Mucosa of rectum (tissue), 2 donors: ENCODE measurements around the gene SLC7A4.
"Not testable (repeated sequence)": the region's sequence is repeated elsewhere in the genome, so short reads cannot be mapped to it uniquely, and the experiment has no call there.

Experiments
- H3K27ac ChIP-seq, 2 donors: one replicate each; pipeline ENCODE4 v1.7.0; 2013; ENCODE audit warnings: inconsistent platforms in 2 of 2, low read depth in 2 of 2, low read length in 2 of 2
- H3K27me3 ChIP-seq, 2 donors: one replicate each; pipeline ENCODE4 v1.7.0; 2013; ENCODE audit warnings: low read length in 2 of 2; ENCODE audit not compliant: control insufficient read depth in 2 of 2, insufficient read depth in 2 of 2
- H3K36me3 ChIP-seq, 2 donors: one replicate each; pipeline ENCODE4 v1.7.0; 2013; ENCODE audit warnings: low read length in 2 of 2; ENCODE audit not compliant: control insufficient read depth in 2 of 2, insufficient read depth in 2 of 2
- H3K4me1 ChIP-seq, 2 donors: one replicate each; pipeline ENCODE4 v1.7.0; 2013; ENCODE audit warnings: low read length in 2 of 2, mild to moderate bottlenecking in 1 of 2; ENCODE audit not compliant: control insufficient read depth in 2 of 2, insufficient read depth in 2 of 2
- H3K4me3 ChIP-seq, 2 donors: one replicate each; pipeline ENCODE4 v1.7.0; 2013; ENCODE audit warnings: low read length in 2 of 2
- H3K9ac ChIP-seq, 2 donors: one replicate each; pipeline ENCODE4 v1.7.0; 2013; ENCODE audit warnings: low read length in 2 of 2, low read depth in 1 of 2, mild to moderate bottlenecking in 1 of 2
- H3K9me3 ChIP-seq, 2 donors: one replicate each; pipeline ENCODE4 v1.7.0; 2013; ENCODE audit warnings: low read length in 2 of 2; ENCODE audit not compliant: control insufficient read depth in 2 of 2
- donor health status: healthy.
- donor health status: Normal muscosa, but diverticular disease.

SLC7A4 gene

DNA sequence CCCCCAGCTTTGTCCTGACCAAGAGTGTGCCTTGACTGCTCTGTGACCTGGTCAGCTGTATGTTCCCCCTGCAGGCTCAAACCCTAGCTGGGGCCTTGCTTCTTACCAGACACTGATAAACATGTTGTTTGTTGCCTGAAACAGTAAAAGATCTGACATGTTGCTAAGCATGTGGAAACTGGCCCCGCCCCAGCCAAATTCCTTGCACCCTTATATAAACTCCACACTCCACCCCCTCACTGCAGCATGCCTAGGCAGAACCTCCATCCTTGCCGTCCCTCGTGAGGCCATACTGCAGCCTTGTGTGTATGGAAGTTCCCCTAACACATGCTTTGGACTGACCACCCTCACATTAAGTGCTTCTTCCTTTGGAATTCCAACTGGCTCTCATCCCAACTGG is 40.7 kb upstream of the SLC7A4 start:
- no peaks in the 10 kb centered on the region for H3K36me3 ChIP-seq
- H3K4me3 ChIP-seq: no peak overlapping the region
- H3K4me1 ChIP-seq: no peaks in the 10 kb centered on the region
- no peak overlapping the region for H3K27ac ChIP-seq
- H3K27me3 ChIP-seq: peaks cover 0 to 3% of the 10 kb centered on the region in 2 donors
- H3K9me3 ChIP-seq: no peaks in the 10 kb centered on the region
- H3K9ac ChIP-seq: no peak overlapping the region

DNA sequence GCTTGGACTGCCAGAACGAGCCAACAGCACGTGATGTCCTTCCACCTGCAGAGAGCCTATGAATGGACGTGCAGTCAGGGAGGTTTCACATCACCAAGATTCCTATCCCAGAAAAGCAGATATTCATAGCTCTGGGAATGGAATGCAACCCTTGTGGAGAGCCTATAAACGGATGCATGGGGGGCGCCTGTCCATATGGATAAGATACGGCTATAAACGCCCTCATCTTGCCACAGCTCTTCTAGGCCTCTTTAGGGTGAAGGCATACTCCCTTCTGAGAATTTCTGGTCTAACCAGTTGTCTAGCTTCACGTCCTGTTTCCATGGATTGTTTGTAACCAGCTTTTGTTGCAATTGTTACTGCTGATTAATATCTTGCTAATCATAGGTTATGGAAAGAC is 39.4 kb upstream of the SLC7A4 start:
- H3K9ac ChIP-seq, H3K27me3 ChIP-seq, H3K27ac ChIP-seq, H3K4me3 ChIP-seq, H3K4me1 ChIP-seq, H3K9me3 ChIP-seq, H3K36me3 ChIP-seq: not testable (repeated sequence)

DNA sequence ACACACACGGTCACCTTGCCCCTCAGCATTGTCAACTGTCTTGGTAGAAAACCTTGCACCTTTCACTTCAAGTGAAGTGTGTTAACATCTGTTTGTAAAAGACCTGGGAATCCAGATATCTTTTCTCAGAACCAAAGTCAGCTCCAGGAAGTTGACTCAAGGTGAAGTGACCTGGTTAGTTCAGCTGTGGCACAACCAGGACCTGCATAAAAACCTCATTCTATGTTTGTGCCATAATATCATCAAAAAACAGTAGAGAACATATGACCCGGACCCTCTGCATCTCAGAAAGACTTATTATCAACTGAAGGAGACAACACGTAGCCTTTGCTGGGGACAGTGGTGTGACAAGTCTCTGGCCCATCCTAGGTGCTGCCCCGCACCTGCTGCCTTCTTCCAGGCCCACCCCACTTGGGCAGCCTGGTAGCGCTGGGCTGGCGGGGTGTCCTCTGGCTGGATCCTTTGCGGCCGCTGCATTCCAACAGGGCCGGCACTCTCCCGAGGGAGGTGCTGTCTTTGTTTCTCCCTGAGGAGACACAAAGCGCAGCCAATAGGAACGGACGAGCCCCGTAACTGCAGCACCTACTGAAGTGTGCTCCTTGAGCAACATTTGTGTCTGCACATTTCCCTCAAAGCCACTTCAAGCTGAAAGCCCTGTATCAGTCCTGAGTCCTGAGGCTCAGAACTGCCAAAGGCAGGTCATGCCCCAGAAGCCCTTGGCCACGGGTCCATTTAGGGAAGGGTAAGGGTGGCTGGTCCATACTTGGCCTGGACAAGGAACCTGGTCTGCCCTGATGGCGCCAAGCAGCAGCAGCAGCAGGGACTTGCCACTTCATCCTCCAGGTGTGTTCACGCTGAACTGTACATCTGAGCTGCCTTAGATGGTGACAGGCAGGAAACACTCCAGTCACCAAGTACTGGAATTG is 38.6 kb upstream of the SLC7A4 start:
- peaks cover 0 to 3% of the 10 kb centered on the region in 2 donors for H3K27me3 ChIP-seq
- no peak overlapping the region for H3K9ac ChIP-seq
- H3K4me3 ChIP-seq: no peak overlapping the region
- no peaks in the 10 kb centered on the region for H3K36me3 ChIP-seq
- H3K4me1 ChIP-seq: no peaks in the 10 kb centered on the region
- H3K9me3 ChIP-seq: no peaks in the 10 kb centered on the region
- no peak overlapping the region for H3K27ac ChIP-seq

DNA sequence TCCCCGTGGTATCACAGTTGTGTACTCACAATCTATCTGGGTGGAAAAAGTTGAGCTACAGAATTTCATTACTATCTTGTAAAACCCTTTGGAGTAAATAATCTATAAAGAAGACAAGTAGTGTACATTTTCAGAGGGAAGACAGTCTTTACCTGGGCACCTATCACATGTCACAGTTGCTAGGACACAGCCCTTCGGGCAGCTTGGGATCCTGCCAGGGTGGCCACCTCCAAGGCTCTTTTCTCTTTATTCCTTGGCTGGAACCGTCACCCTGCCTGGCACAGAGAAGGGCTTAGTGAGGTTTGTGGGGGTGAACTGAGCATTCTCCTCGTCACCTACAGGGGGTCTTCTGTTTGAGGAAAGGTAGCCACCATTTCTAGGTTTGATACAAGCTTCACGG is 37.0 kb upstream of the SLC7A4 start:
- no peak overlapping the region for H3K27ac ChIP-seq
- no peaks in the 10 kb centered on the region for H3K36me3 ChIP-seq
- H3K4me1 ChIP-seq: no peaks in the 10 kb centered on the region
- no peaks in the 10 kb centered on the region for H3K9me3 ChIP-seq
- peaks cover 0 to 8% of the 10 kb centered on the region in 2 donors for H3K27me3 ChIP-seq
- no peak overlapping the region for H3K4me3 ChIP-seq
- no peak overlapping the region for H3K9ac ChIP-seq

DNA sequence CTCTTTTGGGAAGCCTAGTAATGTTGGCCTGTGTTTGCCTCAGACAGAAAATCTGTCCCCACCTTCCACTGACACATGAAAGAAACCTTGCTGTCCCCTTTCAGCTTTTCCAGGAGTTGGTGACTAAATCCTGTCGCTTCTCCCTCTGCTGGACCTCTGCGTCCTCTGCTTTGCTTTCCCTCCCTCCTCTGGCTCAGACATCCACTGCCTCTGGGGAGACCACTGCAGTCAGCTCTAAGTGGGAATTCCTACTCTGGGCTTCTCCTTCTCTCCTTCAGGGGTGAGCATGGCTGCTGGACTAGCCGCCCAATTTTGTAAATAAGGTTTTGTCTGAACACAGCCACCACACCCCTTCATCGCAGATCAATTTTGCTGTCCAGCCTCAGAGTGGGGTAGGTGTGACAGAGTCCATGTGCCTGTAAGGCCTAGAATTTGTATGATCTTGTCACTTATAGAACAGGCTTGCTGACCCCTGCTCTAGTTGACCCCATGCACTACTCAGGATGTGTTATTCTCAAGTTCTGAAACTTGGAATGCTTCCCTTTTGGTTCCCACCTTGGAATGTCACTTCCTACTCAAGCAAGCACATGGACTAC is 36.4 kb upstream of the SLC7A4 start:
- Histone ChIP-seq H3K4me1 (no peaks in the 10 kb centered on the region), H3K9ac (no peak overlapping the region), H3K4me3 (no peak overlapping the region), H3K27ac (no peak overlapping the region), H3K27me3 (peaks cover 0 to 8% of the 10 kb centered on the region in 2 donors), H3K9me3 (no peaks in the 10 kb centered on the region), H3K36me3 (no peaks in the 10 kb centered on the region)

DNA sequence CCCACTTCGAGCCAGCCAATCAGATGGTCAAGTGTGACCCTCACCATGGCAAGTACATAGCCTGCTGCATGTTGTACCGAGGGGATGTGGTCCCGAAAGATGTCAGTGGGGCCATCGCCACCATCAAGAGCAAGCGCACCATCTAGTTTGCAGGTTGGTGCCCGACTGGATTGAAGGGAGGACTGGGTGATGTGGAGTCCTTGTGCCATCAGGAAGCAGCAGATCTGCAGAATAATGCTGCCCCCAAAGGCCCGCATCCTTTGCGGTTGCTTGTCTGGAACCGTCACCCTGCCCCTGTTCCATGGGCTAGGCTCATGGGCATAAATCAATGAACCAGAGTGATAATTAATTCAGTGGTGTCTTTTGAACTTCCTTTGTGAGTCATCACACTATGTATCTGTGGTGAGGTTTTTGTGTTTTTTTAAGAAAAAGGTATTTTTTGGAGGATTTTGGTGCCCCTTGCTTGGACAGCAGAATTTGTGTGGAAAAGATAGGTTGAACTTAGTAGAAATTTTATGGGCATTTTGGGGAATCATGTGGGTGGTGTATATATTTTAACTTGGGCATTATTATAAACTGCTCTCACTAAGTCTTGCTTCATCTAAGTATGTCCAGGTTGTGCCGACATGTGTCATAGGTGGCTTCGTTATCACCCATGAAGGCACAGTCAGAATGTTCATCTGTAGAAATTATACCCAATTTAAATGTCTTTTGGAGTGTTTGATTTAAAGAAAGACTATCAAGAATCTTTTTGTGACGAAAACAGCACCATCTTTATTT is 35.7 kb upstream of the SLC7A4 start:
- H3K4me1 ChIP-seq: no peaks in the 10 kb centered on the region
- no peak overlapping the region for H3K9ac ChIP-seq
- no peaks in the 10 kb centered on the region for H3K9me3 ChIP-seq
- peaks cover 0 to 8% of the 10 kb centered on the region in 2 donors for H3K27me3 ChIP-seq
- no peak overlapping the region for H3K4me3 ChIP-seq
- H3K36me3 ChIP-seq: no peaks in the 10 kb centered on the region
- no peak overlapping the region for H3K27ac ChIP-seq

DNA sequence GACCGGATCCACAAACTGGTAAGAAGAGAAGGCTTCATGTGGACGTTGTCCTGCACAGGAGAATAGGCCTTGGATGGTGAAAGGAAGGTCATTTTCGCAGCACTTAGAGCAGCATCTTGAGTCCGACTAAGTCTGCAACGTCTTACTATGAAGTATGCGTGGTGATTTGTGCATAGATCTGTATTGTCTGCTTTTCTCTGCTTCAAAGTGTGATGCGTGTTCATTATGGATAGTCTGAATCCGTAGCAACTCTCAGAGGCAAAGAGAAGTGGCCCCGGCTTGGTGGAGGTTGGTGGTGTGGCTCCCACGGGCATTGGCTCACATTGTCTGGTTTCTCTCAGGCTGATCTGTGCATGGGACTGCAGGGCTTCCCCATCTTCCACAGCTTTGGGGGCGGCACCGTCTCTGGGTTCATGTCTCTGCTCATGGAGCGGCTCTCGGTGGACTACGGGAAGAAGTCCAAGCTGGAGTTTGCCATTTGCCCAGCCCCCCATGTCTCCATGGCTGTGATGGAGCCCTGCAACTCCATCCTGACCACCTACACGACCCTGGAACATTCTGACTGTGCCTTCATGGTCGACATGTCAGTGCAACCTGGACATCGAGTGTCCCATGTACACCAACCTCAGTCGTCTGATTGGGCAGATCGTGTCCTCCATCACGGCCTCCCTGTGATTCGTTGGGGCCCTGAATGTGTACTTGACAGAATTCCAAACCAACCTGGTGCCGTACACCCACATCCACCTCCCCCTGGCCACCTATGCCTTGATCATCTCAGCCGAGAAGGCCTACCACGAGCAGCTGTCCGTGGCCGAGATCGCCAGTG is 34.9 kb upstream of the SLC7A4 start:
- no peaks in the 10 kb centered on the region for H3K9me3 ChIP-seq
- peaks cover 0 to 8% of the 10 kb centered on the region in 2 donors for H3K27me3 ChIP-seq
- no peak overlapping the region for H3K9ac ChIP-seq
- no peak overlapping the region for H3K4me3 ChIP-seq
- H3K36me3 ChIP-seq: no peaks in the 10 kb centered on the region
- H3K27ac ChIP-seq: no peak overlapping the region
- H3K4me1 ChIP-seq: no peaks in the 10 kb centered on the region

DNA sequence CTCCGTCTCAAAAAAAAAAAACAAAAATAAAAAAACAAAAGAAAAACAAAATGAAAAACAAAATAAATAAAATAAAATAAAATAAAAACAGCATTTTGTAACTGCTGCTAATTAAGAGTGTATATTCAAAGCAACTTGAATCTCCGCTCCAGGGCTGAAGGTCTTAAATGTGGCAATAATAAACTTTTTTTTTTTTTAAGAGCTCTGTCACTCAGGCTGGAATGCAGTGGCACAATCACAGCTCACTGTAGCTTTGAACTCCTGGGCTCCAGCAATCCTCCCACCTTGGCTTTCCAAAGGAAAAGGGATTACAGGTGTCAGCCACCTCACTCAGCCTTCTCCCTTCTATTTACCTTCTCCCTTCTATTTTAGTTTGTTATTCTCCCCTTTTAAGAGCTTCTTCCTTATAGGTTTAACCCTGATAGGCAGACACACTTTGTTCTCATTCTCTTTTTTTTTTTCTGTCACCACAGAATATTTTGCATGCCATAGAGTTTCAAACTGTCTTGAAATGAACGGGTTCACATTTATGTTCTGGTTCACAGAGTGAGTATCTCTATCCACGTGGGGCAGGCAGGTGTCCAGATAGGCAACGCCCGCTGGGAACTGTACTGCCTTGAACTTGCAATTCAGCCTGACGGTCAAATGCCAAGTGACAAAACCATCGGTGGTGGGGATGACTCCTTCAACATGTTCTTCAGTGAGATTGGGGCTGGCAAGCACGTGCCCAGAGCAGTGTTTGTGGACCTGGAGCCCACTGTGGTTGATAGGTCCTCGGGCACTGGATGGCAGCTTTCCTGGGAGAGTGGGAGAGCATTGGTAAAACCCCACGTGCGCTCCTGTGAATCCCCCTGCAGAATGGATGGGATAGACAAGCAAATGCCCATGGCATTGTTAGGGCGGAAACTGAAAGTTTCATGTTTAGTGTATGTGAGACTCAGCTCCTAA is 32.8 kb upstream of the SLC7A4 start:
- Histone ChIP-seq H3K4me3 (no peak overlapping the region), H3K27ac (no peak overlapping the region), H3K27me3 (peaks cover 0 to 6% of the 10 kb centered on the region in 2 donors), H3K9me3 (no peaks in the 10 kb centered on the region), H3K4me1 (no peaks in the 10 kb centered on the region), H3K36me3 (no peaks in the 10 kb centered on the region), H3K9ac (no peak overlapping the region)

DNA sequence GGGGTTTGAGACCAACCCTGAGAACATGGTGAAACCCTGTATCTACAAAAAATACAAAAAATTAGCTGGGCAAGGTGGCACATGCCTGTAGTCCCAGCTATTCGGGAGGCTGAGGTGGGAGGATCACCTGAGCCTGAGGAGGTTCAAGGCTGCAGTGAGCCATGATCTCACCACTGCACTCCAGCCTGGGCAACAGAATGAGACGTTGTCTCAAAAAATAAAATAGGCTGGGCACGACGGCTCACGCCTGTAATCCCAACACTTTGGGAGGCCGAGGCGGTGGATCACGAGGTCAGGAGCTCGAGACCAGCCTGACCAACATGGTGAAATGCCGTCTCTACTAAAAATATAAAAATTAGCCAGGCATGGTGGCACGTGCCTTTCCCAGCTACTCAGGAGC is 32.1 kb upstream of the SLC7A4 start:
- H3K27ac ChIP-seq, H3K9me3 ChIP-seq, H3K36me3 ChIP-seq, H3K9ac ChIP-seq, H3K27me3 ChIP-seq, H3K4me3 ChIP-seq, H3K4me1 ChIP-seq: not testable (repeated sequence)
